Mesenchymal stem cell (in vitro differentiated cells and primary cell): ENCODE measurements around the gene C16orf86.
A peak's percentile ranks its signal among the peaks of the same experiment; 100 is the strongest.

Source experiments
- DNase-seq: peaks from one replicate; pipeline ENCODE4 v3.0.0-alpha.2; 2013
- H2AFZ ChIP-seq: one replicate; pipeline ENCODE4 v1.6.1; 2013; ENCODE audit warnings: low read depth, mild to moderate bottlenecking, control low read depth, inconsistent platforms, low read length, moderate library complexity
- H2AK5ac ChIP-seq: 2 replicates; pipeline ENCODE4 v1.6.1; 2013; ENCODE audit warnings: low read length, moderate library complexity, mild to moderate bottlenecking, inconsistent platforms; ENCODE audit not compliant: severe bottlenecking
- H2BK120ac ChIP-seq: one replicate; pipeline ENCODE4 v1.6.1; 2013; ENCODE audit warnings: low read depth, mild to moderate bottlenecking, inconsistent platforms, low read length, moderate library complexity
- H2BK12ac ChIP-seq, 2 experiments: one replicate each; pipeline ENCODE4 v1.6.1; 2013; ENCODE audit warnings: inconsistent platforms in 2 of 2, low read length in 2 of 2, mild to moderate bottlenecking in 2 of 2, moderate library complexity in 2 of 2, control low read depth in 1 of 2
- H2BK15ac ChIP-seq: one replicate; pipeline ENCODE4 v1.6.1; 2013; ENCODE audit warnings: mild to moderate bottlenecking, low read depth, inconsistent platforms; ENCODE audit not compliant: poor library complexity, severe bottlenecking
- H2BK5ac ChIP-seq: 2 replicates; pipeline ENCODE4 v1.6.1; 2013; ENCODE audit warnings: low read depth, mild to moderate bottlenecking, low read length, control low read depth, inconsistent platforms; ENCODE audit not compliant: poor library complexity, severe bottlenecking
- H3K14ac ChIP-seq, 2 experiments: one replicate each; pipeline ENCODE4 v1.6.1; 2013; ENCODE audit warnings: inconsistent platforms in 2 of 2, low read length in 2 of 2, control low read depth in 1 of 2, mild to moderate bottlenecking in 1 of 2, moderate library complexity in 1 of 2
- H3K18ac ChIP-seq, 2 experiments: one replicate each; pipeline ENCODE4 v1.6.1; 2013; ENCODE audit warnings: inconsistent platforms in 2 of 2, low read length in 2 of 2, control low read depth in 1 of 2, low read depth in 1 of 2, mild to moderate bottlenecking in 1 of 2
- H3K23ac ChIP-seq, 2 experiments: one replicate each; pipeline ENCODE4 v1.6.1; 2013; ENCODE audit warnings: inconsistent platforms in 2 of 2, low read length in 2 of 2, mild to moderate bottlenecking in 2 of 2, moderate library complexity in 2 of 2, control low read depth in 1 of 2
- H3K27ac ChIP-seq: 2 replicates; pipeline ENCODE4 v1.5.1; 2013; ENCODE audit warnings: mild to moderate bottlenecking, moderate library complexity, low read length, control low read depth, inconsistent platforms; ENCODE audit not compliant: poor library complexity, severe bottlenecking
- H3K27me3 ChIP-seq, 2 experiments: 2 replicates each; pipeline versions ENCODE4 v1.6.1 to v1.7.0; 2013; ENCODE audit warnings: low read length in 2 of 2, mild to moderate bottlenecking in 2 of 2, moderate library complexity in 2 of 2, control low read depth in 1 of 2, inconsistent platforms in 1 of 2; ENCODE audit not compliant: control insufficient read depth in 1 of 2, insufficient read depth in 1 of 2
- H3K36me3 ChIP-seq, 2 experiments: 2 replicates each; pipeline versions ENCODE4 v1.6.1 to v1.7.0; 2013; ENCODE audit warnings: low read length in 2 of 2, control low read depth in 1 of 2, inconsistent platforms in 1 of 2, low read depth in 1 of 2, mild to moderate bottlenecking in 1 of 2; ENCODE audit not compliant: insufficient read depth in 2 of 2, control insufficient read depth in 1 of 2
- H3K4ac ChIP-seq, 2 experiments: one replicate each; pipeline ENCODE4 v1.6.1; 2013; ENCODE audit warnings: inconsistent platforms in 2 of 2, low read length in 2 of 2, mild to moderate bottlenecking in 2 of 2, moderate library complexity in 2 of 2, control low read depth in 1 of 2, low read depth in 1 of 2
- H3K4me1 ChIP-seq: 2 replicates; pipeline ENCODE4 v1.6.1; 2013; ENCODE audit warnings: low read depth, low read length, control low read depth; ENCODE audit not compliant: control insufficient read depth, insufficient read depth
- H3K4me2 ChIP-seq: 2 replicates; pipeline ENCODE4 v1.6.1; 2013; ENCODE audit warnings: low read length, mild to moderate bottlenecking, inconsistent platforms; ENCODE audit not compliant: poor library complexity, severe bottlenecking
- H3K4me3 ChIP-seq, 2 experiments: 2 replicates each; pipeline versions ENCODE4 v1.5.1 to v1.7.0; 2013; ENCODE audit warnings: low read length in 2 of 2, mild to moderate bottlenecking in 2 of 2, control low read depth in 1 of 2, low read depth in 1 of 2; ENCODE audit not compliant: insufficient read depth in 1 of 2
- H3K79me1 ChIP-seq: replicated peaks from 2 replicates; pipeline ENCODE4 v1.6.1; 2013; ENCODE audit warnings: mild to moderate bottlenecking, control low read depth, low read length, inconsistent platforms; ENCODE audit not compliant: poor library complexity, severe bottlenecking
- H3K9ac ChIP-seq: 2 replicates; pipeline ENCODE4 v1.7.0; 2013; ENCODE audit warnings: mild to moderate bottlenecking, low read length, moderate library complexity
- H3K9me3 ChIP-seq: 2 replicates; pipeline ENCODE4 v1.7.0; 2013; ENCODE audit warnings: mild to moderate bottlenecking, low read length; ENCODE audit not compliant: control insufficient read depth
- H4K8ac ChIP-seq: one replicate; pipeline ENCODE4 v1.6.1; 2013; ENCODE audit warnings: inconsistent platforms, mild to moderate bottlenecking, low read length, moderate library complexity
- H4K91ac ChIP-seq: one replicate; pipeline ENCODE4 v1.6.1; 2013; ENCODE audit warnings: mild to moderate bottlenecking, low read length, inconsistent platforms
- WGBS: methylation state at CpG from one replicate; pipeline ENCODE4 v1.1.7; 2013; ENCODE audit warnings: mixed read lengths; 5-methylcytosine and 5-hydroxymethylcytosine counted together

Gene C16orf86

DNA sequence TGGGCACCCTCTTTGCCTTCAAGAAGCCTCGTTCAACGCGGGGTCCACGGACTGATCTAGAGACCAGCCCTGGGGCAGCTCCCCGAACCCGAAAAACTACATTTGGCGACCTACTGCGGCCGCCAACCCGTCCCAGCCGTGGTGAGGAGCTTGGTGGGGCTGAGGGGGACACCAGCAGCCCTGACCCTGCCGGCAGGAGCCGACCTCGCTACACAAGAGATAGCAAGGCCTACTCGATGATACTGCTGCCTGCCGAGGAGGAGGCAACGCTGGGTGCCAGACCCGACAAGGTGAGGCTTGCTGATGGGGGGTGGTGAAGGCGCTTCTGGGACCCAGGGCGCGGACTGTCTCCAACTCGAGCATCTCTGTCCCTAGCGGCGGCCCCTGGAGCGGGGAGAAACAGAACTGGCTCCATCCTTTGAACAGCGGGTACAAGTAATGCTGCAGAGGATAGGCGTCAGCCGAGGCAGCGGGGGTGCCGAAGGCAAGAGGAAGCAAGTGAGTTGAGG, 12.2 kb upstream of the C16orf86 start:
- H3K4me2 ChIP-seq, result no peak overlapping the region
- no peak overlapping the region for H3K9ac ChIP-seq
- no peak overlapping the region for H2BK12ac ChIP-seq
- peaks cover 0 to 21% of the 10 kb centered on the region in 2 experiments for H3K36me3 ChIP-seq
- no peak overlapping the region for H3K18ac ChIP-seq
- H2BK5ac ChIP-seq, result no peak overlapping the region
- H3K23ac ChIP-seq, result no peak overlapping the region
- no peak for DNase-seq
- no peak overlapping the region for H3K27ac ChIP-seq
- H3K27me3 ChIP-seq, result peaks cover 42 to 43% of the 10 kb centered on the region in 2 experiments
- no peak overlapping the region for H4K8ac ChIP-seq
- no peaks in the 10 kb centered on the region for H3K9me3 ChIP-seq
- no peak overlapping the region for H2AFZ ChIP-seq
- H2BK120ac ChIP-seq, result no peak overlapping the region
- no peak overlapping the region for H2AK5ac ChIP-seq
- H3K4ac ChIP-seq, result no peak overlapping the region
- H3K4me1 ChIP-seq, result peaks cover 19% of the 10 kb centered on the region
- no peak overlapping the region for H2BK15ac ChIP-seq
- H4K91ac ChIP-seq, result peak overlapping the region; percentile 31
- no peak overlapping the region for H3K4me3 ChIP-seq
- peaks cover 7% of the 10 kb centered on the region for H3K79me1 ChIP-seq
- WGBS, result 91% methylated on average over 30 of the region's 30 CpGs
- H3K14ac ChIP-seq, result no peak overlapping the region

DNA sequence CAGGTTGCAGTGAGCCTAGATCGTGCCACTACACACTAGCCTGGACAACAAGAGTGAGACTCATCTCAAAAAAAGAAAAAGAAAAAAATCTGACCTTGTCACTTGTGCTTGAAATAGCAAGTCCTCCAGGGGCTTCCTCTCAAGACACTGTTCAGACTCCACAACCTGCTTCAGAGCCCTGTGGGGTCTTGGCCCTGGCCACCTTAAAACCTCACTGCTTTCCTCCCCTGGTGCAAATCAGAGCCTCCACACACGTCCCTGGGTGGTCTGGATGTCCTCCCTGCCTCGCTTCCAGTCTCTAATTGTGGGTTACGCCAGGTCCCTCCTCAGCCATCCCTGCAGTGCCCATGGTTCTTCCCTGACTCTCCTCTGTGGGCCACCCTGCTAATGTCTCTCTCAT, 11.3 kb upstream of the C16orf86 start:
- H3K23ac ChIP-seq, result no peak overlapping the region
- peaks cover 8% of the 10 kb centered on the region for H3K79me1 ChIP-seq
- no peak for DNase-seq
- H2BK12ac ChIP-seq, result no peak overlapping the region
- 83% methylated on average over 4 of the region's 4 CpGs for WGBS
- H3K27me3 ChIP-seq, result peaks cover 33 to 38% of the 10 kb centered on the region in 2 experiments
- H3K4ac ChIP-seq, result no peak overlapping the region
- H2BK5ac ChIP-seq, result no peak overlapping the region
- no peaks in the 10 kb centered on the region for H3K9me3 ChIP-seq
- H3K14ac ChIP-seq, result no peak overlapping the region
- no peak overlapping the region for H3K18ac ChIP-seq
- peaks cover 22% of the 10 kb centered on the region for H3K4me1 ChIP-seq
- H4K91ac ChIP-seq, result no peak overlapping the region
- no peak overlapping the region for H3K9ac ChIP-seq
- no peak overlapping the region for H4K8ac ChIP-seq
- no peak overlapping the region for H2BK15ac ChIP-seq
- H2BK120ac ChIP-seq, result no peak overlapping the region
- no peak overlapping the region for H2AFZ ChIP-seq
- H3K4me3 ChIP-seq, result no peak overlapping the region
- no peak overlapping the region for H3K4me2 ChIP-seq
- H3K36me3 ChIP-seq, result peaks cover 0 to 21% of the 10 kb centered on the region in 2 experiments
- no peak overlapping the region for H3K27ac ChIP-seq
- H2AK5ac ChIP-seq, result no peak overlapping the region

DNA sequence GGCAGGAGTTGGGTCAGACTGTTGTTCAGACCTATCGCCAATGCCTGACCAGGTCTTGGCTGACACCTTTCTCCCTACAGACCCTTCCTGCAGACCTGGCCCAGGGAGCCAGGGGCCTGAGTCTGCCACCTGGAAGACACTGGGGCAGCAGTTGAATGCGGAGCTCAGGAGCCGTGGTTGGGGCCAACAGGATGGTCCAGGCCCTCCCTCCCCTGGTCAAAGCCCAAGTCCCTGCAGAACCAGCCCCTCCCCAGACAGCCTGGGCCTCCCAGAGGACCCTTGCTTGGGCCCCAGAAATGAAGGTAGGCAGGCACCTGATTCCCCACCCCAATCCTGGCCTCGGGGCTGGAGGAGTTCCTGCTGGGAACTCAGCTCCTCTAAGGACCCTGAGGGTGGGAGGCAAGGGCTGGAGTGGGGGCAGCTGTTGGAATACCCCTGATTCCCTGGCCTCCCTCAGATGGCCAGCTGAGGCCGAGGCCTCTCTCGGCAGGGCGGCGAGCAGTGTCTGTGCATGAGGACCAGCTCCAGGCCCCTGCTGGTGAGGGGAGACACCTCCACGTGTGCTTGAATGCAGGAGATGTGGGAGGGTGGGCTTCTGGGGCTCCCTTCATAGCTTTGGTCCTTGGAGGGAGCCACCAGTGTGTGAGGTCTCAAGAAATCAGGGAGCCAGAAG, 10.1 kb upstream of the C16orf86 start:
- Histone ChIP-seq H3K4me3 (no peak overlapping the region), H2BK12ac (no peak overlapping the region), H4K8ac (no peak overlapping the region), H3K18ac (no peak overlapping the region), H2AFZ (no peak overlapping the region), H3K4ac (no peak overlapping the region), H3K23ac (no peak overlapping the region), H4K91ac (no peak overlapping the region), H3K79me1 (peaks cover 8% of the 10 kb centered on the region), H3K4me1 (peaks cover 29% of the 10 kb centered on the region), H3K27ac (no peak overlapping the region), H2BK120ac (no peak overlapping the region), H3K9me3 (no peaks in the 10 kb centered on the region), H3K14ac (no peak overlapping the region), H3K36me3 (peaks cover 0 to 21% of the 10 kb centered on the region in 2 experiments), H2BK15ac (no peak overlapping the region), H2BK5ac (no peak overlapping the region), H3K4me2 (no peak overlapping the region), H3K9ac (no peak overlapping the region), H3K27me3 (peaks cover 22 to 28% of the 10 kb centered on the region in 2 experiments), H2AK5ac (no peak overlapping the region)
- no peak for DNase-seq
- WGBS, result 96% methylated on average over 8 of the region's 9 CpGs

DNA sequence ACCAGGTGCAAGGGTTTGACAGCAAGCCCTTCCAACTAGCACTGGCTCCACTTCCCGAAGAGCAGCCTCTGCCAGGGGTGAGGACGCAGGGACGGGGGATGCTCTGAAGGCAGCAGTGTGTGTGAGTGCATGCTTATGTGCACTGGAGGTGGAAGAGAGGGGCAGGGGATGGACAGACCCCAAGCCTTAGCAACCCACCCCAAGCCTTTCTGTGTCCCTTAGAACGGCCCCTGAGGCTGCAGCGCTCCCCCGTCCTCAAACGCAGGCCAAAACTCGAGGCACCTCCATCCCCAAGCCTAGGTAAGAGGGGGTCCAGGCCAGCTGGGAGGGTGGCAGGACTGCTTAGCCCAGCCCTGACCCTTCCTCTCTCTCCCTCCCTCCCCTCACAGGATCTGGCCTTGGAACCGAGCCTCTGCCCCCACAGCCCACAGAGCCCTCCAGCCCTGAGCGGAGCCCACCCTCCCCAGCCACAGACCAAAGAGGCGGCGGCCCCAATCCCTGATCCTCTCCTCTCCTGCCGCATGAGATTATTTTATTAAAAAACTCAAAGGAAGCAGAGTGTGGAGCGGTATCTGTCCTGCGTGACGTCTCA, 9.5 kb upstream of the C16orf86 start:
- Histone ChIP-seq H4K8ac (no peak overlapping the region), H3K4me3 (no peak overlapping the region), H3K4me2 (no peak overlapping the region), H3K4me1 (peaks cover 30% of the 10 kb centered on the region), H3K27ac (no peak overlapping the region), H2AFZ (no peak overlapping the region), H3K9me3 (no peaks in the 10 kb centered on the region), H3K18ac (no peak overlapping the region), H2BK12ac (no peak overlapping the region), H3K23ac (no peak overlapping the region), H2BK120ac (no peak overlapping the region), H2AK5ac (no peak overlapping the region), H3K9ac (no peak overlapping the region), H3K79me1 (peaks cover 8% of the 10 kb centered on the region), H2BK5ac (no peak overlapping the region), H3K14ac (no peak overlapping the region), H4K91ac (no peak overlapping the region), H3K36me3 (peaks cover 2 to 24% of the 10 kb centered on the region in 2 experiments), H3K27me3 (peaks cover 16 to 21% of the 10 kb centered on the region in 2 experiments), H2BK15ac (no peak overlapping the region), H3K4ac (no peak overlapping the region)
- DNase-seq, result no peak
- over 99% methylated on average over 14 of the region's 16 CpGs for WGBS
